ENCODE measurements around the gene C2orf92. TPM values are rescaled to one million over a fixed set of nuclear protein-coding genes. Genes with fewer than 3 reads are reported as not detected.

The C2orf92 gene
- polyA plus RNA-seq, 1 donor from 2014 or later = 10.7 TPM

GRCh38 chr2:97660044-97660774 is 9.3 kb upstream of the C2orf92 start:
- Histone ChIP-seq H3K79me2 (replicated peaks; ENCODE audit: insufficient read depth, low read length) (peaks cover 20% of the 10 kb centered on the region), H3K27ac (ENCODE audit: low read length) (no peak overlapping the region), H3K9ac (ENCODE audit: low read length) (no peak overlapping the region), H2AFZ (ENCODE audit: low read depth, low read length) (no peak overlapping the region), H3F3A (ENCODE audit: insufficient read depth, low read length, poor library complexity, severe bottlenecking) (no peaks in the 10 kb centered on the region), H4K20me1 (ENCODE audit: insufficient read depth) (no peaks in the 10 kb centered on the region), H3K36me3 (ENCODE audit: insufficient read depth, low read length) (no peaks in the 10 kb centered on the region), H3K4me3 (ENCODE audit: low read length) (no peak overlapping the region), H3K9me2 (ENCODE audit: insufficient read depth, low read length) (no peaks in the 10 kb centered on the region), H3K27me3 (ENCODE audit: insufficient read depth, low read depth, low read length) (no peaks in the 10 kb centered on the region), H3K4me2 (ENCODE audit: low read length) (no peak overlapping the region), H3K9me3 (ENCODE audit: low read length) (no peaks in the 10 kb centered on the region)
- TF ChIP-seq RAD21 (conservative IDR thresholded peaks at IDR 0.05) = no peak

DNA sequence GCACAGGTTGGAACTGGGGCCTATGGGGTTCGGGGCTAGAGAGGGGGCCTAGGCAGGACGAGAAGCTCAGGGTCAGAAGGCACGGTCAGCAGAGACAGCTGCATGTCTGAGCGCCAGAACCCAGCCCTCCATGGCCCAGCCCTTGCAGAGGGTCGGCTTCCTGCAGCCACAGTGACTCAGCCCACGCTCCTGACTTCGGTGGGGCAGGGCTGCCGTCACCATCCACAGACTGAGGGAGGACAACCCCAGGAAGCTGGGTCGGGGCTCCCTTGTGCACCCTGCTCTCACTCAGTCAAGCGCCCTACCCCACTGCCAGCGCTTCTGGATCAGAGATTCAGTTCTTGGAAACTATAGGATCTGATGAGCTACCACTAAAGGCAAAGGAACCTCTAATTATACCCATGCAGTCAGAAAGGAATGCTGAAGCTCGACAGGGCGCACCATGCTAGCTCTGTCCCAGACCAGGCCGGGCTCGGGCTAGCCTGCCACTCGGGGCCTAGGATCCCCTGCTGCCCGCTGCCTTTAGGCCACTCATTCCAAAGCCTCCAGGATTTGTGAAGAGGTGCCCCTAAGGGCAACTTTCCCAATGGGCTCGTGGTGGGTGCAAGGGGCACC is 8.6 kb upstream of the C2orf92 start:
- H4K20me1 ChIP-seq (ENCODE audit: insufficient read depth) = no peaks in the 10 kb centered on the region
- H3K9ac ChIP-seq (ENCODE audit: low read length) = no peak overlapping the region
- H3K4me2 ChIP-seq (ENCODE audit: low read length) = no peak overlapping the region
- H3K9me3 ChIP-seq (ENCODE audit: low read length) = no peaks in the 10 kb centered on the region
- no peaks in the 10 kb centered on the region for H3K36me3 ChIP-seq (ENCODE audit: insufficient read depth, low read length)
- H3K79me2 ChIP-seq (replicated peaks; ENCODE audit: insufficient read depth, low read length) = peaks cover 20% of the 10 kb centered on the region
- no peak overlapping the region for H2AFZ ChIP-seq (ENCODE audit: low read depth, low read length)
- H3K9me2 ChIP-seq (ENCODE audit: insufficient read depth, low read length) = no peaks in the 10 kb centered on the region
- H3F3A ChIP-seq (ENCODE audit: insufficient read depth, low read length, poor library complexity, severe bottlenecking) = no peaks in the 10 kb centered on the region
- H3K27ac ChIP-seq (ENCODE audit: low read length) = no peak overlapping the region
- H3K27me3 ChIP-seq (ENCODE audit: insufficient read depth, low read depth, low read length) = no peaks in the 10 kb centered on the region
- TF ChIP-seq POLR2AphosphoS5 (IDR thresholded peaks at IDR 0.05) (no peak), MXI1 (conservative IDR thresholded peaks at IDR 0.05; ENCODE audit: poor library complexity, severe bottlenecking) (no peak), REST (IDR thresholded peaks at IDR 0.05; ENCODE audit: borderline replicate concordance) (no peak), EZH2 (IDR thresholded peaks at IDR 0.05; ENCODE audit: borderline replicate concordance, insufficient read depth, low read length, poor library complexity, severe bottlenecking) (no peak)
- no peak overlapping the region for H3K4me3 ChIP-seq (ENCODE audit: low read length)

GRCh38 chr2:97661927-97662326 is 7.6 kb upstream of the C2orf92 start:
- Histone ChIP-seq H2AFZ (ENCODE audit: low read depth, low read length) (no peak overlapping the region), H3K9ac (ENCODE audit: low read length) (no peak overlapping the region), H3K9me2 (ENCODE audit: insufficient read depth, low read length) (no peaks in the 10 kb centered on the region), H3K79me2 (replicated peaks; ENCODE audit: insufficient read depth, low read length) (peaks cover 20% of the 10 kb centered on the region), H3K36me3 (ENCODE audit: insufficient read depth, low read length) (no peaks in the 10 kb centered on the region), H4K20me1 (ENCODE audit: insufficient read depth) (no peaks in the 10 kb centered on the region), H3K9me3 (ENCODE audit: low read length) (no peaks in the 10 kb centered on the region), H3K27ac (ENCODE audit: low read length) (no peak overlapping the region), H3K4me2 (ENCODE audit: low read length) (peak overlapping the region; percentile 86), H3K27me3 (ENCODE audit: insufficient read depth, low read depth, low read length) (no peaks in the 10 kb centered on the region), H3F3A (ENCODE audit: insufficient read depth, low read length, poor library complexity, severe bottlenecking) (no peaks in the 10 kb centered on the region), H3K4me3 (ENCODE audit: low read length) (peak overlapping the region; percentile 95)
- no peak for TF ChIP-seq EZH2 (IDR thresholded peaks at IDR 0.05; ENCODE audit: borderline replicate concordance, insufficient read depth, low read length, poor library complexity, severe bottlenecking)
- no peak for TF ChIP-seq CTCF (IDR thresholded peaks at IDR 0.05; ENCODE audit: poor library complexity, severe bottlenecking)
- TF ChIP-seq TAF1 (IDR thresholded peaks at IDR 0.05; ENCODE audit: low read depth) = no peak
- TF ChIP-seq SMC3 (conservative IDR thresholded peaks at IDR 0.05; ENCODE audit: poor library complexity) = no peak
- no peak for TF ChIP-seq POLR2AphosphoS5 (IDR thresholded peaks at IDR 0.05)
- no peak for TF ChIP-seq MXI1 (conservative IDR thresholded peaks at IDR 0.05; ENCODE audit: poor library complexity, severe bottlenecking)
- TF ChIP-seq REST (IDR thresholded peaks at IDR 0.05; ENCODE audit: borderline replicate concordance) = no peak
- TF ChIP-seq EP300 (conservative IDR thresholded peaks at IDR 0.05; ENCODE audit: poor library complexity, severe bottlenecking) = no peak
